WTC11 (cell line): ENCODE data around the gene OXLD1.

Experiments used
- ATF2 ChIP-seq: sonication (generic); formaldehyde crosslinking; IDR thresholded peaks from 2 replicates; pipeline ENCODE4 v1.8.1; 2022; ENCODE audit warnings: low read depth, missing genetic modification reagents, borderline replicate concordance
- CREB1 ChIP-seq: sonication (generic); formaldehyde crosslinking; IDR thresholded peaks from 2 replicates; pipeline ENCODE4 v1.8.0; 2023; ENCODE audit warnings: mild to moderate bottlenecking, missing genetic modification reagents
- CTCF ChIP-seq: fragments of 200-600 bp; IDR thresholded peaks from 2 replicates; pipeline ENCODE4 v1.8.0; 2022; ENCODE audit warnings: antibody characterized with exemption
- FOXK1 ChIP-seq: sonication (generic); formaldehyde crosslinking; IDR thresholded peaks from 2 replicates; pipeline ENCODE4 v1.8.0; 2022; ENCODE audit warnings: mild to moderate bottlenecking, moderate library complexity, missing genetic modification reagents
- SMAD4 ChIP-seq: sonication (generic); formaldehyde crosslinking; IDR thresholded peaks from 2 replicates; pipeline ENCODE4 v1.8.0; 2022; ENCODE audit warnings: mild to moderate bottlenecking, missing genetic modification reagents
- SP1 ChIP-seq: sonication (generic); formaldehyde crosslinking; conservative IDR thresholded peaks from 2 replicates; pipeline ENCODE4 v1.8.1; 2022; ENCODE audit warnings: missing genetic modification reagents
- USF2 ChIP-seq: sonication (generic); formaldehyde crosslinking; IDR thresholded peaks from 2 replicates; pipeline ENCODE4 v1.8.1; 2023; ENCODE audit warnings: mild to moderate bottlenecking, missing genetic modification reagents, moderate library complexity
- ZNF512 ChIP-seq: sonication (generic); formaldehyde crosslinking; IDR thresholded peaks from 2 replicates; pipeline ENCODE4 v1.8.1; 2022; ENCODE audit warnings: missing genetic modification reagents, borderline replicate concordance

- no peak for TF ChIP-seq USF2 (CRISPR knock-in tag)
- TF ChIP-seq FOXK1 = no peak
- TF ChIP-seq ZNF512 = no peak
- TF ChIP-seq CTCF = no peak
- TF ChIP-seq CREB1 = no peak
- TF ChIP-seq ATF2 (CRISPR knock-in tag) = no peak
- no peak for TF ChIP-seq SP1 (CRISPR knock-in tag)
- no peak for TF ChIP-seq SMAD4 (CRISPR knock-in tag)
Measured at GRCh38 chr17:81616877-81617276, 49.5 kb downstream of the OXLD1 start.
